OCI-LY3 (cell line): ENCODE measurements around the gene PPP4R1.

ENCODE experiments used
- CTCF ChIP-seq: fragments of 200-600, 300-600 bp; sonication (generic); IDR thresholded peaks from 2 replicates; pipeline ENCODE4 v1.5.1; 2014; ENCODE audit warnings: antibody characterized with exemption, low read length, low read depth
- EZH2phosphoT487 ChIP-seq: fragments of 200-600 bp; shearing (Covaris generic); IDR thresholded peaks from 2 replicates; pipeline ENCODE4 v1.6.1; 2018; ENCODE audit warnings: antibody characterized with exemption, mixed run types, low read depth

- TF ChIP-seq CTCF (no peak), EZH2phosphoT487 (no peak)
Observed at GRCh38 chr18:9508446-9509025, 105.8 kb downstream of the PPP4R1 start.
